ENCODE data around the gene DLG2.

The DLG2 gene

GRCh38 chr11:83823461-83824025 lies 1803.6 kb downstream of the DLG2 start:
- TF ChIP-seq EZH2phosphoT487 (IDR thresholded peaks at IDR 0.05; ENCODE audit: low read length) (no peak), CTCF (IDR thresholded peaks at IDR 0.05; ENCODE audit: low read length) (no peak), EZH2 (optimal IDR thresholded peaks at IDR 0.05; ENCODE audit: low read depth, low read length) (no peak)
- H3K4me3 ChIP-seq (ENCODE audit: low read length) = no peak overlapping the region
- H3K4me2 ChIP-seq (ENCODE audit: low read depth, low read length) = no peak overlapping the region
- H3K27ac ChIP-seq (ENCODE audit: low read length) = no peak overlapping the region
- H3K79me2 ChIP-seq (ENCODE audit: low read length) = no peaks in the 10 kb centered on the region
- H3K9me2 ChIP-seq (replicated peaks; ENCODE audit: insufficient read depth, low read length) = no peaks in the 10 kb centered on the region
- no peak for DNase-seq
- H3K36me3 ChIP-seq (replicated peaks; ENCODE audit: insufficient read depth, low read length) = no peaks in the 10 kb centered on the region
- H4K20me1 ChIP-seq (ENCODE audit: insufficient read depth, low read length) = no peaks in the 10 kb centered on the region
- no peak overlapping the region for H3K9ac ChIP-seq (ENCODE audit: low read length)
- H3K9me3 ChIP-seq (replicated peaks; ENCODE audit: insufficient read depth, low read length) = no peaks in the 10 kb centered on the region
- no peaks in the 10 kb centered on the region for H3K27me3 ChIP-seq (replicated peaks; ENCODE audit: insufficient read depth, low read length)
- H2AFZ ChIP-seq (ENCODE audit: low read length) = no peak overlapping the region
- 0 out of 2 replicates have a peak, but pooled peaks cover 7% of the 10 kb centered on the region for H3K4me1 ChIP-seq (ENCODE audit: low read length)
- H3F3A ChIP-seq (ENCODE audit: insufficient read depth, low read length) = no peaks in the 10 kb centered on the region

- Histone ChIP-seq H4K20me1 (ENCODE audit: insufficient read depth, low read length) (no peaks in the 10 kb centered on the region), H3K27ac (ENCODE audit: low read length) (no peak overlapping the region), H3K9me3 (replicated peaks; ENCODE audit: insufficient read depth, low read length) (no peaks in the 10 kb centered on the region), H3K36me3 (replicated peaks; ENCODE audit: insufficient read depth, low read length) (no peaks in the 10 kb centered on the region), H3K4me1 (ENCODE audit: low read length) (no peaks in the 10 kb centered on the region), H3K9ac (ENCODE audit: low read length) (no peak overlapping the region), H3K9me2 (replicated peaks; ENCODE audit: insufficient read depth, low read length) (no peaks in the 10 kb centered on the region), H3K79me2 (ENCODE audit: low read length) (no peaks in the 10 kb centered on the region), H3K4me2 (ENCODE audit: low read depth, low read length) (no peak overlapping the region), H3F3A (ENCODE audit: insufficient read depth, low read length) (no peaks in the 10 kb centered on the region), H3K27me3 (replicated peaks; ENCODE audit: insufficient read depth, low read length) (no peaks in the 10 kb centered on the region), H3K4me3 (ENCODE audit: low read length) (no peak overlapping the region), H2AFZ (ENCODE audit: low read length) (no peak overlapping the region)
- peak; percentile 64 for DNase-seq
- TF ChIP-seq CTCF (IDR thresholded peaks at IDR 0.05; ENCODE audit: low read length) (peak; percentile 66), EZH2phosphoT487 (IDR thresholded peaks at IDR 0.05; ENCODE audit: low read length) (no peak)
Observed at GRCh38 chr11:83819931-83820549, 1807.1 kb downstream of the DLG2 start.

- H3K36me3 ChIP-seq (replicated peaks; ENCODE audit: insufficient read depth, low read length) = no peaks in the 10 kb centered on the region
- H3K9ac ChIP-seq (ENCODE audit: low read length) = no peak overlapping the region
- H3K4me2 ChIP-seq (ENCODE audit: low read depth, low read length) = no peak overlapping the region
- no peaks in the 10 kb centered on the region for H3K9me3 ChIP-seq (replicated peaks; ENCODE audit: insufficient read depth, low read length)
- TF ChIP-seq EZH2 (optimal IDR thresholded peaks at IDR 0.05; ENCODE audit: low read depth, low read length) = no peak
- TF ChIP-seq CTCF (IDR thresholded peaks at IDR 0.05; ENCODE audit: low read length) = no peak
- no peak for TF ChIP-seq EZH2phosphoT487 (IDR thresholded peaks at IDR 0.05; ENCODE audit: low read length)
- no peak overlapping the region for H3K27ac ChIP-seq (ENCODE audit: low read length)
- H3K9me2 ChIP-seq (replicated peaks; ENCODE audit: insufficient read depth, low read length) = no peaks in the 10 kb centered on the region
- no peaks in the 10 kb centered on the region for H3K79me2 ChIP-seq (ENCODE audit: low read length)
- no peaks in the 10 kb centered on the region for H3K27me3 ChIP-seq (replicated peaks; ENCODE audit: insufficient read depth, low read length)
- no peaks in the 10 kb centered on the region for H3K4me1 ChIP-seq (ENCODE audit: low read length)
- no peaks in the 10 kb centered on the region for H4K20me1 ChIP-seq (ENCODE audit: insufficient read depth, low read length)
- no peak overlapping the region for H2AFZ ChIP-seq (ENCODE audit: low read length)
- H3K4me3 ChIP-seq (ENCODE audit: low read length) = no peak overlapping the region
- H3F3A ChIP-seq (ENCODE audit: insufficient read depth, low read length) = no peaks in the 10 kb centered on the region
- DNase-seq = no peak
Observed at GRCh38 chr11:83818349-83818748, 1808.8 kb downstream of the DLG2 start.

Measured in MM.1S (cell line).